ENCODE data around the gene P2RX3. TPM values are rescaled to one million over a fixed set of nuclear protein-coding genes. Genes with fewer than 3 reads are reported as not detected.

Gene P2RX3
- total and polyA plus RNA-seq, 2 of the 8 experiments (the other 6 are each of a cell fraction or from before 2014, with no cell fraction given) = 0.45 to 0.47 TPM

DNA sequence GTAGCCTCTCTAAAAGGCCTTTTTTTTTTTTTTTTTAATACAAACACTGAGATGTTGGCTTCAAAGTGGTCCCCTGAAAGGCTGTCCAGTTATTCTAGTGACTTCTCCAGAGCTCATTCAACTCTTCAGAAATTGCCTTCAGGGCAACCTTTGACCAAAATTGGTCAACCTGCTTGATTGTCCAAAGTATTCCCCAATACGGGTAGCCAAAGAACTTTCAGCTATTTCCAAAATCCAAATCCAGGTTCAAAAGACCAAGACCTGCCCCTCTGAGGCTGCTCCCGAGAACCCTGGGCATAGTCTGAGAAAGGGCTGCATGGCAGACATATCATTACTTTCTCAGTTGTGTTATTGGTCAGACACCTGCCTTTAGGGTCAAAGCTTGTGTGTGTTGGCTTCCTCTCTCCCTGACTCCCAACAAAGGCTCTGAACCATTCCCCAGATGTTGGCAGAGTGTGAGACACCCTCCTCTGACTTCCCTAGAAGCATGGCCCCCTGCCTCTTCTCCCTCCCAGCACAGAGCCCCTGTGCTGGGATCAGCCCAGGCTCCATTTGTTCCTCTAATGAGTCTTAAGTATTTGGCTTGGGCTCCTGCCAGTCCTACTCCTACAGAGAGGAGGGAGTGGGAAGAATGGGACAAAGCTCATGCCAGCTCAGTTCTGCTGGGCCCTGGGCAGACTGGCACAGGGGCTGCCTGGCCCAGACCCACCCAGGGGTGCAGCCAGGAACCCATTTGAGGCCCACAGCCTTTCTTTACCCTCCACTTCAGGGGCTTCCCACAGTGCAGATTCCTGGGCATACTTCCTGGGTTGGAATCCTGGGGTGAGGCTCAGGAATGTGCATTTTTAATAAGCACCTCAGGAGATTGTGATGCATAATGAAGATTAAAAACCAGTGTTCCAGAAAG lies 43.7 kb upstream of the P2RX3 start:
- no peak overlapping the region for H3K56ac ChIP-seq (replicated peaks; ENCODE audit: insufficient read length, low read depth, low read length)
- FAIRE-seq (no peak), DNase-seq (ENCODE audit: low read depth in 1 of 2, low spot score in 2 of 2) (no peak)
- no peak overlapping the region for H2BK20ac ChIP-seq (ENCODE audit: low read length)
- no peak overlapping the region for H2BK12ac ChIP-seq (ENCODE audit: low read depth, low read length)
- peaks cover 0 to 5% (median 2%) of the 10 kb centered on the region in 4 experiments; a peak in 3 of 7 replicates for H3K4me1 ChIP-seq (replicated peaks in 1 of 4; ENCODE audit: control insufficient read depth in 3 of 4, insufficient read depth in 4 of 4, low read length in 3 of 4)
- no peak overlapping the region for H4K8ac ChIP-seq (ENCODE audit: extremely low read depth, insufficient read depth, low read length)
- peaks cover 0 to 2% of the 10 kb centered on the region in 2 experiments for H4K20me1 ChIP-seq (replicated peaks in 1 of 2; ENCODE audit: control insufficient read depth in 1 of 2, insufficient read depth in 2 of 2, low read length in 2 of 2)
- H2BK15ac ChIP-seq (ENCODE audit: low read length) = no peak overlapping the region
- H3K27ac ChIP-seq (ENCODE audit: low read depth, low read length) = no peak overlapping the region
- POLR2A ChIA-PET (ENCODE audit: partially characterized antibody) = interaction anchor here (0.6 to 39.4 kb wide), 8 partner anchors 10 to 345 kb away, joined by 3 to 1279 read pairs (median 8); partner anchors contain the start of genes P2RX3, SSRP1 and TNKS1BP1
- no peak overlapping the region for H2AFZ ChIP-seq (ENCODE audit: low read length)
- 85% methylated on average over 2 of the region's 2 CpGs; no CpG with 5 or more reads in 1 of the 2 experiments for WGBS, 2 experiments (ENCODE audit: extremely low coverage in 1 of 2, insufficient coverage in 1 of 2, insufficient read length in 1 of 2, insufficient replicate concordance in 2 of 2, low coverage in 1 of 2, low lambda C conversion rate in 2 of 2, missing lambda C conversion rate in 1 of 2)
- H3K4me3 ChIP-seq (ENCODE audit: extremely low read depth in 1 of 4, insufficient read depth in 2 of 4, low read depth in 3 of 4, low read length in 4 of 4) = no peak overlapping the region
- no peak overlapping the region for H4K5ac ChIP-seq (ENCODE audit: insufficient read length, low read depth, low read length)
- no peak overlapping the region for H3K18ac ChIP-seq (ENCODE audit: extremely low read depth, low read length)
- H2AK5ac ChIP-seq (ENCODE audit: low read depth, low read length) = no peak overlapping the region
- CTCF ChIA-PET (ENCODE audit: partially characterized antibody) = interaction anchor here (0.6 to 3.0 kb wide), 9 partner anchors 8 to 454 kb away, joined by 3 to 13 read pairs (median 3); partner anchors contain the start of gene P2RX3
- H3K79me1 ChIP-seq (ENCODE audit: low read depth, low read length) = no peaks in the 10 kb centered on the region
- H3K14ac ChIP-seq (ENCODE audit: insufficient read length) = no peak overlapping the region
- H3K23ac ChIP-seq (ENCODE audit: insufficient read length) = no peak overlapping the region
- H3K23me2 ChIP-seq (ENCODE audit: low read depth, low read length) = peaks cover 2% of the 10 kb centered on the region; the same call in 1 of the 2 replicates
- H2BK120ac ChIP-seq (replicated peaks; ENCODE audit: low read depth, low read length) = no peak overlapping the region
- H3K4ac ChIP-seq (replicated peaks; ENCODE audit: insufficient read length, low read depth, low read length) = no peak overlapping the region
- H3K4me2 ChIP-seq (ENCODE audit: insufficient read depth in 1 of 2, low read depth in 2 of 2, low read length in 2 of 2) = no peak overlapping the region
- no peak overlapping the region for H4K91ac ChIP-seq (replicated peaks; ENCODE audit: insufficient read length, low read length)
- H3K9me3 ChIP-seq (ENCODE audit: insufficient read depth in 2 of 2, low read depth in 1 of 2, low read length in 1 of 2) = no peaks in the 10 kb centered on the region
- no peaks in the 10 kb centered on the region for H3K27me3 ChIP-seq (replicated peaks in 1 of 4; ENCODE audit: control insufficient read depth in 3 of 4, extremely low read depth in 1 of 4, insufficient read depth in 3 of 4, low read length in 3 of 4)
- peaks cover 3 to 13% (median 10%) of the 10 kb centered on the region in 4 experiments for H3K36me3 ChIP-seq (ENCODE audit: control insufficient read depth in 2 of 4, insufficient read depth in 4 of 4, low read length in 3 of 4)
- no peak overlapping the region for H2BK5ac ChIP-seq (ENCODE audit: low read depth, low read length)
- no peak overlapping the region for H3K9ac ChIP-seq (replicated peaks in 1 of 4; ENCODE audit: extremely low read depth in 1 of 4, low read depth in 3 of 4, low read length in 3 of 4)
- no peaks in the 10 kb centered on the region for H3K79me2 ChIP-seq (ENCODE audit: control insufficient read depth in 1 of 2, insufficient read depth in 2 of 2, low read length in 2 of 2)
- TF ChIP-seq SIN3A (conservative IDR thresholded peaks at IDR 0.05 in 1 of 2, IDR thresholded peaks at IDR 0.05 in 1 of 2; ENCODE audit: low read depth in 1 of 2, low read length in 2 of 2) (no peak), MAFK (IDR thresholded peaks at IDR 0.05; ENCODE audit: low read depth, low read length) (no peak), BCL11A (IDR thresholded peaks at IDR 0.05; ENCODE audit: low read depth in 2 of 2, low read length in 2 of 2) (no peak), TAF7 (optimal IDR thresholded peaks at IDR 0.05; ENCODE audit: borderline replicate concordance, low read depth, low read length) (no peak), CBX8 (IDR thresholded peaks at IDR 0.05; ENCODE audit: borderline replicate concordance, low read depth, low read length) (no peak), SP2 (IDR thresholded peaks at IDR 0.05; ENCODE audit: low read length) (no peak)
- TF ChIP-seq, protein P1, sequence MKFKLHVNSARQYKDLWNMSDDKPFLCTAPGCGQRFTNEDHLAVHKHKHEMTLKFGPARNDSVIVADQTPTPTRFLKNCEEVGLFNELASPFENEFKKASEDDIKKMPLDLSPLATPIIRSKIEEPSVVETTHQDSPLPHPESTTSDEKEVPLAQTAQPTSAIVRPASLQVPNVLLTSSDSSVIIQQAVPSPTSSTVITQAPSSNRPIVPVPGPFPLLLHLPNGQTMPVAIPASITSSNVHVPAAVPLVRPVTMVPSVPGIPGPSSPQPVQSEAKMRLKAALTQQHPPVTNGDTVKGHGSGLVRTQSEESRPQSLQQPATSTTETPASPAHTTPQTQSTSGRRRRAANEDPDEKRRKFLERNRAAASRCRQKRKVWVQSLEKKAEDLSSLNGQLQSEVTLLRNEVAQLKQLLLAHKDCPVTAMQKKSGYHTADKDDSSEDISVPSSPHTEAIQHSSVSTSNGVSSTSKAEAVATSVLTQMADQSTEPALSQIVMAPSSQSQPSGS (IDR thresholded peaks at IDR 0.05; ENCODE audit: low read length) = no peak
- TF ChIP-seq, protein P2, sequence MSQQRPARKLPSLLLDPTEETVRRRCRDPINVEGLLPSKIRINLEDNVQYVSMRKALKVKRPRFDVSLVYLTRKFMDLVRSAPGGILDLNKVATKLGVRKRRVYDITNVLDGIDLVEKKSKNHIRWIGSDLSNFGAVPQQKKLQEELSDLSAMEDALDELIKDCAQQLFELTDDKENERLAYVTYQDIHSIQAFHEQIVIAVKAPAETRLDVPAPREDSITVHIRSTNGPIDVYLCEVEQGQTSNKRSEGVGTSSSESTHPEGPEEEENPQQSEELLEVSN (IDR thresholded peaks at IDR 0.05) = no peak

All from H1 (cell line).